GM12878 (cell line): ENCODE data around the gene NAT10. TPM values are rescaled to one million over a fixed set of nuclear protein-coding genes. Genes with fewer than 3 reads are reported as not detected.

Source experiments
- ASH2L ChIP-seq: fragments of 300-600, 200-600 bp; sonication (generic); IDR thresholded peaks from 2 replicates; pipeline ENCODE4 v1.6.1; 2017; ENCODE audit warnings: low read depth, mild to moderate bottlenecking, borderline replicate concordance
- BRCA1 ChIP-seq: IDR thresholded peaks from 2 replicates; pipeline ENCODE4 v1.6.1; 2011; ENCODE audit warnings: low read depth, low read length, improper control_type of control experiment
- CREB1 ChIP-seq: IDR thresholded peaks from 2 replicates; pipeline ENCODE4 v1.6.1; 2012; ENCODE audit warnings: low read depth, mild to moderate bottlenecking, inconsistent platforms
- KDM1A ChIP-seq: fragments of 200-600 bp; sonication (generic); IDR thresholded peaks from 2 replicates; pipeline ENCODE4 v1.6.1; 2016; ENCODE audit warnings: borderline replicate concordance
- KLF5 ChIP-seq: fragments of 450-650 bp; IDR thresholded peaks from 2 replicates; pipeline ENCODE4 v1.6.1; 2014; ENCODE audit warnings: mild to moderate bottlenecking; ENCODE audit not compliant: partially characterized antibody
- MXI1 ChIP-seq: fragments of 150-350 bp; IDR thresholded peaks from 2 replicates; pipeline ENCODE4 v1.6.1; 2011; ENCODE audit warnings: low read depth, mild to moderate bottlenecking, inconsistent platforms, low read length, improper control_type of control experiment
- PML ChIP-seq: IDR thresholded peaks from 2 replicates; pipeline ENCODE4 v1.6.1; 2012; ENCODE audit warnings: low read length, inconsistent platforms
- POLR2AphosphoS2 ChIP-seq: IDR thresholded peaks from 2 replicates; pipeline ENCODE4 v1.6.1; 2011; ENCODE audit warnings: low read depth, mild to moderate bottlenecking, low read length, improper control_type of control experiment, moderate library complexity
- POLR2AphosphoS5 ChIP-seq: IDR thresholded peaks from 2 replicates; pipeline ENCODE4 v1.6.1; 2011; ENCODE audit warnings: mild to moderate bottlenecking, low read length, inconsistent platforms
- RBBP5 ChIP-seq: fragments of 200-600 bp; sonication (generic); conservative IDR thresholded peaks from 2 replicates; pipeline ENCODE4 v1.6.1; 2016
- RCOR1 ChIP-seq: conservative IDR thresholded peaks from 2 replicates; pipeline ENCODE4 v1.6.1; 2012; ENCODE audit warnings: low read depth, low read length, improper control_type of control experiment
- RELA ChIP-seq: fragments of 450-650 bp; IDR thresholded peaks from 2 replicates; pipeline ENCODE4 v1.8.0; 2014; ENCODE audit warnings: borderline replicate concordance; ENCODE audit not compliant: partially characterized antibody
- SIN3A ChIP-seq: IDR thresholded peaks from 2 replicates; pipeline ENCODE4 v1.6.1; 2012; ENCODE audit warnings: low read depth, low read length, improper control_type of control experiment
- SRF ChIP-seq, 2 experiments: IDR thresholded peaks; 2 replicates each; pipeline ENCODE4 v1.6.1; 2011; ENCODE audit warnings: low read depth in 2 of 2, low read length in 2 of 2, mild to moderate bottlenecking in 1 of 2, moderate library complexity in 1 of 2
- TCF3 ChIP-seq: IDR thresholded peaks from 2 replicates; pipeline ENCODE4 v1.6.1; 2012; ENCODE audit warnings: low read depth, mild to moderate bottlenecking, low read length, borderline replicate concordance; ENCODE audit not compliant: insufficient read depth
- YBX1 ChIP-seq: fragments of 450-650 bp; IDR thresholded peaks from 2 replicates; pipeline ENCODE4 v1.6.1; 2016; ENCODE audit warnings: antibody characterized with exemption
- ZBED1 ChIP-seq: IDR thresholded peaks from 2 replicates; pipeline ENCODE4 v1.6.1; 2016; ENCODE audit warnings: borderline replicate concordance
- ZNF217 ChIP-seq: fragments of 450-650 bp; IDR thresholded peaks from 2 replicates; pipeline ENCODE4 v1.6.1; 2017; ENCODE audit warnings: antibody characterized with exemption, mild to moderate bottlenecking
- ZNF24 ChIP-seq: fragments of 450-650 bp; IDR thresholded peaks from 2 replicates; pipeline ENCODE4 v1.6.1; 2017; ENCODE audit warnings: antibody characterized with exemption, mild to moderate bottlenecking
- ZNF622 ChIP-seq: fragments of 450-650 bp; IDR thresholded peaks from 2 replicates; pipeline ENCODE4 v1.6.1; 2017; ENCODE audit warnings: mild to moderate bottlenecking, inconsistent platforms
- ZZZ3 ChIP-seq: IDR thresholded peaks from 2 replicates; pipeline ENCODE4 v1.6.1; 2011; ENCODE audit warnings: low read depth; ENCODE audit not compliant: control insufficient read depth, insufficient read length
- polyA plus RNA-seq, 11 experiments: library from polyadenylated mRNA; depleted of rRNA in 4 of 11; unstranded in 6 of 11; stranded (reverse) in 5 of 11; fragments of >200 nt; fragmentation: Nextera tagmentation in 4 of 11; fragmentation: Illumina TruSeq in 1 of 11; extraction: Ambion mirVana in 4 of 11; extraction: Trizol in 1 of 11; gene quantifications; 1 replicate in 1 of 11; 2 replicates in 10 of 11; pipeline versions ENCODE4 v1.2.1 to v1.2.3, GENCODE V29; 2011 to 2016; ENCODE audit warnings: inconsistent platforms in 2 of 11, missing spikeins in 2 of 11, low read depth in 1 of 11
- total RNA-seq, 4 experiments: library from RNA; depleted of rRNA in 3 of 4; stranded (reverse); fragments of >200 nt in 3 of 4; fragmentation: Illumina TruSeq in 1 of 4; extraction: Trizol in 1 of 4; gene quantifications; 2 replicates each; pipeline versions ENCODE4 v1.2.1 to v1.2.3, GENCODE V29; 2013 to 2021
- TF ChIP-seq, protein P1 (sequence below): IDR thresholded peaks from 2 replicates; pipeline ENCODE4 v1.6.1; 2012; ENCODE audit warnings: improper control_type of control experiment, low read depth, low read length; ENCODE audit not compliant: insufficient replicate concordance
- TF ChIP-seq, protein P2 (sequence below): fragments of 450-650 bp; IDR thresholded peaks from 2 replicates; pipeline ENCODE4 v1.6.1; 2017; ENCODE audit warnings: low read depth, mild to moderate bottlenecking, moderate library complexity

The NAT10 gene
- total and polyA plus RNA-seq, 10 of the 15 experiments (the other 5 are each of a cell fraction or from before 2014, with no cell fraction given): 45.1 to 95.5 (median 72.8) TPM

GRCh38 chr11:34105079-34105956 is at the start of gene NAT10 (continued):
- peak; percentile 44 for TF ChIP-seq KLF5
- peak; percentile 99 for TF ChIP-seq POLR2AphosphoS2
- TF ChIP-seq ZNF622: no peak
- no peak for TF ChIP-seq RBBP5
- TF ChIP-seq CREB1: peak; percentile 100
- TF ChIP-seq ZBED1: peak; percentile 79; the same call in 1 of the 2 replicates
- TF ChIP-seq SIN3A: peak; percentile 97; the same call in 1 of the 2 replicates
- TF ChIP-seq MXI1: peak; percentile 100
- TF ChIP-seq ASH2L: no peak
- no peak for TF ChIP-seq ZNF217
- TF ChIP-seq SRF (IDR thresholded peaks at IDR 0.05; ENCODE audit: low read depth in 2 of 2, low read length in 2 of 2): peak in 1 of 2 experiments; percentile 90; a peak in 2 of 4 replicates
- no peak for TF ChIP-seq KDM1A
- no peak; the same call in 1 of the 2 replicates for TF ChIP-seq BRCA1
- TF ChIP-seq, protein P1, sequence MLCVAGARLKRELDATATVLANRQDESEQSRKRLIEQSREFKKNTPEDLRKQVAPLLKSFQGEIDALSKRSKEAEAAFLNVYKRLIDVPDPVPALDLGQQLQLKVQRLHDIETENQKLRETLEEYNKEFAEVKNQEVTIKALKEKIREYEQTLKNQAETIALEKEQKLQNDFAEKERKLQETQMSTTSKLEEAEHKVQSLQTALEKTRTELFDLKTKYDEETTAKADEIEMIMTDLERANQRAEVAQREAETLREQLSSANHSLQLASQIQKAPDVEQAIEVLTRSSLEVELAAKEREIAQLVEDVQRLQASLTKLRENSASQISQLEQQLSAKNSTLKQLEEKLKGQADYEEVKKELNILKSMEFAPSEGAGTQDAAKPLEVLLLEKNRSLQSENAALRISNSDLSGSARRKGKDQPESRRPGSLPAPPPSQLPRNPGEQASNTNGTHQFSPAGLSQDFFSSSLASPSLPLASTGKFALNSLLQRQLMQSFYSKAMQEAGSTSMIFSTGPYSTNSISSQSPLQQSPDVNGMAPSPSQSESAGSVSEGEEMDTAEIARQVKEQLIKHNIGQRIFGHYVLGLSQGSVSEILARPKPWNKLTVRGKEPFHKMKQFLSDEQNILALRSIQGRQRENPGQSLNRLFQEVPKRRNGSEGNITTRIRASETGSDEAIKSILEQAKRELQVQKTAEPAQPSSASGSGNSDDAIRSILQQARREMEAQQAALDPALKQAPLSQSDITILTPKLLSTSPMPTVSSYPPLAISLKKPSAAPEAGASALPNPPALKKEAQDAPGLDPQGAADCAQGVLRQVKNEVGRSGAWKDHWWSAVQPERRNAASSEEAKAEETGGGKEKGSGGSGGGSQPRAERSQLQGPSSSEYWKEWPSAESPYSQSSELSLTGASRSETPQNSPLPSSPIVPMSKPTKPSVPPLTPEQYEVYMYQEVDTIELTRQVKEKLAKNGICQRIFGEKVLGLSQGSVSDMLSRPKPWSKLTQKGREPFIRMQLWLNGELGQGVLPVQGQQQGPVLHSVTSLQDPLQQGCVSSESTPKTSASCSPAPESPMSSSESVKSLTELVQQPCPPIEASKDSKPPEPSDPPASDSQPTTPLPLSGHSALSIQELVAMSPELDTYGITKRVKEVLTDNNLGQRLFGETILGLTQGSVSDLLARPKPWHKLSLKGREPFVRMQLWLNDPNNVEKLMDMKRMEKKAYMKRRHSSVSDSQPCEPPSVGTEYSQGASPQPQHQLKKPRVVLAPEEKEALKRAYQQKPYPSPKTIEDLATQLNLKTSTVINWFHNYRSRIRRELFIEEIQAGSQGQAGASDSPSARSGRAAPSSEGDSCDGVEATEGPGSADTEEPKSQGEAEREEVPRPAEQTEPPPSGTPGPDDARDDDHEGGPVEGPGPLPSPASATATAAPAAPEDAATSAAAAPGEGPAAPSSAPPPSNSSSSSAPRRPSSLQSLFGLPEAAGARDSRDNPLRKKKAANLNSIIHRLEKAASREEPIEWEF: no peak
- TF ChIP-seq YBX1: no peak
- peak; percentile 68; the same call in 1 of the 2 replicates for TF ChIP-seq TCF3
- no peak for TF ChIP-seq ZNF24
- TF ChIP-seq RCOR1: no peak
- TF ChIP-seq POLR2AphosphoS5: peak; percentile 98
- TF ChIP-seq, protein P2, sequence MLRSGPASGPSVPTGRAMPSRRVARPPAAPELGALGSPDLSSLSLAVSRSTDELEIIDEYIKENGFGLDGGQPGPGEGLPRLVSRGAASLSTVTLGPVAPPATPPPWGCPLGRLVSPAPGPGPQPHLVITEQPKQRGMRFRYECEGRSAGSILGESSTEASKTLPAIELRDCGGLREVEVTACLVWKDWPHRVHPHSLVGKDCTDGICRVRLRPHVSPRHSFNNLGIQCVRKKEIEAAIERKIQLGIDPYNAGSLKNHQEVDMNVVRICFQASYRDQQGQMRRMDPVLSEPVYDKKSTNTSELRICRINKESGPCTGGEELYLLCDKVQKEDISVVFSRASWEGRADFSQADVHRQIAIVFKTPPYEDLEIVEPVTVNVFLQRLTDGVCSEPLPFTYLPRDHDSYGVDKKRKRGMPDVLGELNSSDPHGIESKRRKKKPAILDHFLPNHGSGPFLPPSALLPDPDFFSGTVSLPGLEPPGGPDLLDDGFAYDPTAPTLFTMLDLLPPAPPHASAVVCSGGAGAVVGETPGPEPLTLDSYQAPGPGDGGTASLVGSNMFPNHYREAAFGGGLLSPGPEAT: peak; percentile 95
- peak; percentile 63 for TF ChIP-seq RELA
- TF ChIP-seq PML: peak; percentile 20
- no peak for TF ChIP-seq ZZZ3
